ENCODE measurements around the gene ZNF730.
A peak's percentile ranks its signal among the peaks of the same experiment; 100 is the strongest.

Gene ZNF730

DNA sequence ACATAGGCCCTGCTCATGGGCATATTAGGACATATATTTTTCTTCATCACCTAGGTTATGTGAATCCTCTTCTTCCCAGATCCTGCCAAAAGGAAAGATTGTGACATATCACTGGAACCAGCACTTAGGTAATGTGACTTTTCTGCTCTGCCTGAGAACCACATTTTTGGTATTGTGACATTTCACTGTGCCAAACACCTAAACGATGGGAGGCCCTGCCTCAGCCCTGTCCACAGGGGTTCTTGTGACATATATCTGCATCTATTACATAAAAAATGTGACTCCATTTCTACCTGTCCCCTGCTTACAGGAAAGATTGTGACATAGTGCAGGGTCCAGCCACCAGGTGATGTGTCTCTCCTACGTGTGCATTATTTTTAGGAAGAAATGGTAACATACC, 18.5 kb upstream of the ZNF730 start:
- Histone ChIP-seq H3K27ac (replicated peaks) (no peak overlapping the region), H3K27me3 (ENCODE audit: insufficient read depth, poor library complexity, severe bottlenecking) (no peaks in the 10 kb centered on the region), H3K4me3 (replicated peaks; ENCODE audit: insufficient read depth, low read length) (no peak overlapping the region)
- no peak for TF ChIP-seq CTCF (IDR thresholded peaks at IDR 0.05; ENCODE audit: insufficient read depth, low read length)
- TF ChIP-seq POLR2AphosphoS5 (IDR thresholded peaks at IDR 0.05; ENCODE audit: low read depth): no peak
- TF ChIP-seq, protein P1, sequence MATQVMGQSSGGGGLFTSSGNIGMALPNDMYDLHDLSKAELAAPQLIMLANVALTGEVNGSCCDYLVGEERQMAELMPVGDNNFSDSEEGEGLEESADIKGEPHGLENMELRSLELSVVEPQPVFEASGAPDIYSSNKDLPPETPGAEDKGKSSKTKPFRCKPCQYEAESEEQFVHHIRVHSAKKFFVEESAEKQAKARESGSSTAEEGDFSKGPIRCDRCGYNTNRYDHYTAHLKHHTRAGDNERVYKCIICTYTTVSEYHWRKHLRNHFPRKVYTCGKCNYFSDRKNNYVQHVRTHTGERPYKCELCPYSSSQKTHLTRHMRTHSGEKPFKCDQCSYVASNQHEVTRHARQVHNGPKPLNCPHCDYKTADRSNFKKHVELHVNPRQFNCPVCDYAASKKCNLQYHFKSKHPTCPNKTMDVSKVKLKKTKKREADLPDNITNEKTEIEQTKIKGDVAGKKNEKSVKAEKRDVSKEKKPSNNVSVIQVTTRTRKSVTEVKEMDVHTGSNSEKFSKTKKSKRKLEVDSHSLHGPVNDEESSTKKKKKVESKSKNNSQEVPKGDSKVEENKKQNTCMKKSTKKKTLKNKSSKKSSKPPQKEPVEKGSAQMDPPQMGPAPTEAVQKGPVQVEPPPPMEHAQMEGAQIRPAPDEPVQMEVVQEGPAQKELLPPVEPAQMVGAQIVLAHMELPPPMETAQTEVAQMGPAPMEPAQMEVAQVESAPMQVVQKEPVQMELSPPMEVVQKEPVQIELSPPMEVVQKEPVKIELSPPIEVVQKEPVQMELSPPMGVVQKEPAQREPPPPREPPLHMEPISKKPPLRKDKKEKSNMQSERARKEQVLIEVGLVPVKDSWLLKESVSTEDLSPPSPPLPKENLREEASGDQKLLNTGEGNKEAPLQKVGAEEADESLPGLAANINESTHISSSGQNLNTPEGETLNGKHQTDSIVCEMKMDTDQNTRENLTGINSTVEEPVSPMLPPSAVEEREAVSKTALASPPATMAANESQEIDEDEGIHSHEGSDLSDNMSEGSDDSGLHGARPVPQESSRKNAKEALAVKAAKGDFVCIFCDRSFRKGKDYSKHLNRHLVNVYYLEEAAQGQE (IDR thresholded peaks at IDR 0.05; ENCODE audit: insufficient replicate concordance, low read depth): no peak
- no peak for TF ChIP-seq SPI1 (IDR thresholded peaks at IDR 0.05; ENCODE audit: borderline replicate concordance, low read depth)
- no peak for DNase-seq (ENCODE audit: low read depth in 1 of 2, low spot score in 1 of 2)

- no peak for DNase-seq (ENCODE audit: low read depth in 1 of 2, low spot score in 1 of 2)
- TF ChIP-seq SPI1 (IDR thresholded peaks at IDR 0.05; ENCODE audit: borderline replicate concordance, low read depth): no peak
- TF ChIP-seq GABPA (IDR thresholded peaks at IDR 0.05; ENCODE audit: low read depth): no peak
- TF ChIP-seq POLR2AphosphoS5 (IDR thresholded peaks at IDR 0.05; ENCODE audit: low read depth): no peak
- TF ChIP-seq, protein P1 (IDR thresholded peaks at IDR 0.05; ENCODE audit: insufficient replicate concordance, low read depth): no peak
- no peak for TF ChIP-seq CTCF (IDR thresholded peaks at IDR 0.05; ENCODE audit: insufficient read depth, low read length)
- Histone ChIP-seq H3K27ac (replicated peaks) (no peak overlapping the region), H3K27me3 (ENCODE audit: insufficient read depth, poor library complexity, severe bottlenecking) (no peaks in the 10 kb centered on the region), H3K4me3 (replicated peaks; ENCODE audit: insufficient read depth, low read length) (no peak overlapping the region)
Observed at GRCh38 chr19:23098988-23099387, 17.8 kb upstream of the ZNF730 start.

GRCh38 chr19:23099966-23100365, 16.9 kb upstream of the ZNF730 start:
- TF ChIP-seq POLR2AphosphoS5 (IDR thresholded peaks at IDR 0.05; ENCODE audit: low read depth) (no peak), CTCF (IDR thresholded peaks at IDR 0.05; ENCODE audit: insufficient read depth, low read length) (no peak), SPI1 (IDR thresholded peaks at IDR 0.05; ENCODE audit: borderline replicate concordance, low read depth) (no peak), GABPA (IDR thresholded peaks at IDR 0.05; ENCODE audit: low read depth) (no peak)
- TF ChIP-seq, protein P1 (IDR thresholded peaks at IDR 0.05; ENCODE audit: insufficient replicate concordance, low read depth): no peak
- H3K4me3 ChIP-seq (replicated peaks; ENCODE audit: insufficient read depth, low read length): no peak overlapping the region
- H3K27me3 ChIP-seq (ENCODE audit: insufficient read depth, poor library complexity, severe bottlenecking): no peaks in the 10 kb centered on the region
- no peak overlapping the region for H3K27ac ChIP-seq (replicated peaks)
- DNase-seq (ENCODE audit: low read depth in 1 of 2, low spot score in 1 of 2): peak in 1 of 2 experiments; percentile 6

Data from HL-60 (cell line).